ENCODE data around the gene P4HTM.

P4HTM gene

GRCh38 chr3:49012441-49013017, 22.5 kb downstream of the P4HTM start:
- DNase-seq = peak; percentile 53

GRCh38 chr3:49013113-49013737, 23.2 kb downstream of the P4HTM start:
- no peak for DNase-seq

GRCh38 chr3:49013738-49014660, 24.0 kb downstream of the P4HTM start:
- no peak for DNase-seq

GRCh38 chr3:49015072-49015471, 25.0 kb downstream of the P4HTM start:
- DNase-seq = no peak

- no peak for DNase-seq
These were observed 25.7 kb downstream of the P4HTM start for GRCh38 chr3:49015765-49016164.

- DNase-seq = no peak
These were observed 26.6 kb downstream of the P4HTM start for GRCh38 chr3:49016414-49017228.

GRCh38 chr3:49017229-49017970, 27.4 kb downstream of the P4HTM start:
- no peak for DNase-seq

- DNase-seq = peak; percentile 85
These were observed 28.1 kb downstream of the P4HTM start, which contains the start of gene DALRD3 for GRCh38 chr3:49017971-49018706. DALRD3 (minus strand) TSS chr3:49018580; CDS start chr3:49018564, 16 bp downstream.

GRCh38 chr3:49018707-49019006, 28.6 kb downstream of the P4HTM start:
- no peak for DNase-seq

- no peak for DNase-seq
These were observed 29.9 kb downstream of the P4HTM start for GRCh38 chr3:49019941-49020329.

GRCh38 chr3:49020330-49021212, 30.5 kb downstream of the P4HTM start:
- no peak for DNase-seq

GRCh38 chr3:49021213-49021812, 31.3 kb downstream of the P4HTM start:
- DNase-seq = peak; percentile 99

- DNase-seq = peak; percentile 97
These were observed 32.0 kb downstream of the P4HTM start, which contains the start of gene NDUFAF3 for GRCh38 chr3:49021813-49022687. NDUFAF3 (plus strand) TSS chr3:49022121; CDS start chr3:49022145, 24 bp downstream.

- DNase-seq = no peak
These were observed 32.7 kb downstream of the P4HTM start for GRCh38 chr3:49022688-49023171.

- peak; percentile 54 for DNase-seq
These were observed 33.7 kb downstream of the P4HTM start for GRCh38 chr3:49023775-49024174.

GRCh38 chr3:49024449-49024848, 34.4 kb downstream of the P4HTM start:
- peak; percentile 53 for DNase-seq

- peak; percentile 57 for DNase-seq
These were observed 35.2 kb downstream of the P4HTM start for GRCh38 chr3:49025005-49025792.

Data from activated CD8-positive, alpha-beta memory T cell treated with anti-CD3 and anti-CD28 coated beads, Interleukin-2, amount 50 U/mL, for 48 hours (primary cell).